Left lobe of liver (tissue), 2 donors: ENCODE results near the gene PCCA. TPM values are rescaled to one million over a fixed set of nuclear protein-coding genes. Genes with fewer than 3 reads are reported as not detected.
A peak's percentile ranks its signal among the peaks of the same experiment; 100 is the strongest.
"Not testable (repeated sequence)": the region's sequence is repeated elsewhere in the genome, so short reads cannot be mapped to it uniquely, and the experiment has no call there.

Experiments used
- ATAC-seq: fragments of 200-7000 bp; cut with Tn5 transposase; one replicate; pipeline ENCODE4 v1.9.1; 2020; ENCODE audit warnings: mild to moderate bottlenecking, moderate library complexity
- DNase-seq: peaks from one replicate; pipeline ENCODE4 v3.0.0-alpha.2; 2020; ENCODE audit warnings: low spot score
- total RNA-seq: library from RNA; stranded (reverse); gene quantifications from one replicate; pipeline ENCODE4 v1.2.1, GENCODE V29; 2021
- donor health status: DM: no; HTN: no; CAD: no; lungs with moderate emphysema.
- donor health status: DM: no; HTN: yes; CAD: no.

Gene PCCA
- total RNA-seq, 1 donor from 2014 or later = 83.5 TPM

DNA sequence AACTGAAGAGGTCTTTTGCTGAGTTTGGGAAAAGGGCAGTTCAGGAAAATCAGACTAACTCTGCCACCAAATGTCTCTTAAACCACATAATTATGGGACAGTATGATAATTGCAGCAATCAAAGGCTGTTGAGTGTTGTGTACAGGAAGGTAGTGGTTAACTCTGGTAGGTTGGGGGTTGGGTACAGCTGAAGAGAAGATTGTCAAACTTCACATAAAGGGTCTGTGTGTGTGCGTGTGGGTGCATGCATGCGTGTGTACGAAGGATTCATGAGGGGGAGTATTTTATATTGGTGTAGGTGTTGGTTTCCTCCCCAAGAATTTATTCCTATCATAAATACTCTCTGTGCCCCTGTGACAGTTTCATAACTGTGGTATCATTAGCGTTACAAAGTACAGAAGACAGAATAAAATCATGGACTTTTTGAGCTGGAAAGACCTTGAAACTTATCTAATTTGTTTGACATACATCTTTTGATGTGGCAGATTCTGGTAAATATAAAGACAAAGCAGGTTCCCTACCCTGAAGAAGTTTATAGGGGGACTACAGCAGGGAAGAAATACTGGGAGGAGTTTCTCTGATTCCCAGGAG, 94.1 kb downstream of the PCCA start:
- DNase-seq (no peak), ATAC-seq (peak; percentile 14)

DNA sequence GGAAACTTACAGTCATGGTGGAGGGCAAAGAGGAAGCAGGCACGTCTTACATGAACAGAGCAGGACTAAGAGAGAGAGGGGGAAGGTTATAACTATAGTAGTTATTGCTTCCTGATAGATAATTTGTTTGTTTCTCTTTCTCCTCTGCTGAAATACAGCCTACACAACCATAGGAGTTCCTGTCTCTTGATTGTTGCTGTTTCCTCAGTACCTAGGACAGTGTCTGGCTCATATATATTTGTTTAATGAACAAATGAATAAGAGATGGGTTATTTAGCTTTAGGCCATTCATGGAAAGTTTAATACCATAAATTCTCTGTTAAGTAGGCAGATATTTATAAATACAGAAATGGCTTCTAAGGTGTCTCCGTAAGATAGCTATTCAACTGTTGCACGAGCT, 95.2 kb downstream of the PCCA start:
- ATAC-seq (no peak), DNase-seq (no peak)

DNA sequence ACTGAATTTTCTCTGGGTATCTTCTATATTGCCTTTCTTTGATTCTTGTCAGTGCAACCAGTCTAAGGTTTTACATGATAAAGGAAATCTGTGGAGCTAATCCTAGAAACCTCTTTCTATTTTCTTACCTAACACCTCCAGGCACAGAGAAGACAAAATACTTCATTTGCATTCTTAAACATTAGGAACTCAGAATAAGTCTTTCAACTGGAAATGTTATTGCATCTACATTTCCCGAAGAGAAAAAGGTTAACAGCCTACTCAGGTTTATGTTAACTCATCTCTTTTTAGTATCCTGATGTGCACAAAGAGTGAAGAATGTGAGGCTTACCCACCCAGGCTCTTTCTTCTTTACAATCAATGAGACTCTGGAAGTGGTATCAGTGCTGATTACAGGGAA, 106.7 kb downstream of the PCCA start:
- DNase-seq = no peak
- no peak for ATAC-seq

DNA sequence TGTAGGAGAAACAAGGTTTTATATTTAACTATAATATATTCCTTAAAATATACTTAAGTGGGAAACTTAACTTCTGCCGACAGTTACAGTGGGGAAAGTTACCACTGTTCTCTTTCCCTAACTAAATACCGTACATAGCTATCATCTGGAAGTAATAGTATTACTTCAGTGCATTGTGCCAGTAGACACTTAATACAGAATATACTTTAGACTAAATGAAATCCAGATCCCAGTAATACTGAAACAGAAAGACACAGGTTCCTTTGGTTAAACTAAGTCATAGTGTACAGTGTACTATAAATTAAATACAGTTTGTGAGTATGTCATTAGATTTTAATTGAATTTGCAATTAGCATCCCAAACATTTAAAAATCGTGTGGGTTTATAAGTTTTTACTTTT, 107.5 kb downstream of the PCCA start:
- no peak for DNase-seq
- ATAC-seq = no peak

DNA sequence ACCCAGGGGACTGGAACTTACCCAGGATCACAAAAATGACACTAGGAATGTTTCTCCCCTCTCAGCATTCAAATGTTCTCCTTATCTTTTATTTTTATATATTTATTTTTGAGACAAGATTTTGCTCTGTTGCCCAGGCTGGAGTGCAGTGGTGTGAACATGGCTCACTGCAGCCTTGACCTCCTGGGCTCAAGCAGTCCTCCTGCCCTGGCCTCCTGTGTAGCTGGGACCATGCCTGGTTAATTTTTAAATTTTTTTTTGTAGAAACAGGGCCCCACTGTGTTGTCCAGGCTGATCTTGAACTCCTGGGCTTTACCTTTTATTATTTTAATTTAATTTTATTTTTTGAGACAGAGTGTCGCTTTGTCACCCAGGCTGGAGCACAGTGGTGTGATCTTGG, 108.2 kb downstream of the PCCA start:
- ATAC-seq (no peak), DNase-seq (no peak)

DNA sequence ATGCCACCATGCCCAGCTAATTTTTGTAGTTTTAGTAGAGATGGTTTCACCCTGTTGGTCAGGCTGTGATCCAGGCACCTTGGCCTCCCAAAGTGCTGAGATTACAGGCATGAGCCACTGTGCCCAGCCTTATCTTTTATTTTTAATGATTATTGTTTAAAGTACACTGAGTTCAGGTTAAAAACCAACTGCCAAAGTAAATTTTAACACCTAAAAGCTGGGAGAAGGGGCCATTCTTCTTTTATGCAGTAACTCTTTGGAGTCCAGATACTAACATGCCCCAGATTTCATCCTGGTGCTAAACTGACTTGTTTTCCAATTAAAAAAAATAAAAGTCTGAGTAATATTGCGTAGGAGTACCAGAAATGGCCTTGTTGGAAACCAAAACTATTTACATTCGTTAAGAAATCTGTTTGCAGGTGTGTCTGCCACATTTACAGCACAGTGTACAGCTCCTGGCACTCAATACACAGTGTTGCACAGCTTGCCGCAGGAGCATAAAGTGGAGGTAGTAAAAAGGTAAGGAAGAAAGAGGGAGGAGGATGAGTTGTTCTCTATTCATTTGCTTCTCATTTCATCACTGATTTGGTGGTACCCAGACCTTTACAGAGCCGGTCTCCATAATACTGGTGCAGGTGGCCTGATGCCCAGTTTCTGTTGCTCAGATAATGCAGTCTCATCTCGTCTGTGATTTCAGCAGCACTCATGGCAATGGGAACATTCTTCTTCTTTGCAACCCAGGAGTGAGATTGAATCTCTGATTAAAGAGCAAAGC, 108.9 kb downstream of the PCCA start:
- ATAC-seq (peak; percentile 80), DNase-seq (peak; percentile 81)

DNA sequence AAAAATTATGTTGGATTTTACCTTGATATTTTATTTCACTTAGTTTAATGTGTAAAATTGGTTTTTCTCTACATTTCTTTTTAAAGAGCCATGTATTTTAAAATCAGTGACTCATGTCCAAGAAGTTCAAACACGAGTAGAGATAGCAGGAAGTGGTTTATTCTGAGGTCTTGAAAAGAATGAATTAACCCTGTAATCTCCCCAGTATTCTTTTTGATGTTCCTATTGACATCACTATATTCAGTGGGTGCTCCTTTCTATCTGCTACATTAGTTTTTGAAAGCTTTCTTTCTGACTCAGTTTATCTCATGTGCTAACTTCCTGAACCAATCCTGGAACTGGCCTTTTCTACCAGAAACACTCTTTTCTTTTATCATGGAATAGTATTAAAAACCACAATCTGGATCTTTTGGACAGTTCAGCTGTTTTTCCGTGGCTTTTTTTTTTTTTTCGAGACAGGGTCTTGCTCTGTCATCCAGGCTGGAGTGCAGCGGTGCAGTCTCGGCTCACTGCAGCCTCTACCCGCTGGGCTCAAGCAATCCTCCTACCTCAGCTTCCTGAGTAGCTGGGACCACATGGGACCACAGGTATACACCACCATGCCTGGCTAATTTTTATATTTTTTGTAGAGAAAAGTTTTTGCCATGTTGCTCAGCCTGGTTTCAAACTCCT, 114.9 kb downstream of the PCCA start:
- no peak for DNase-seq
- ATAC-seq = no peak

DNA sequence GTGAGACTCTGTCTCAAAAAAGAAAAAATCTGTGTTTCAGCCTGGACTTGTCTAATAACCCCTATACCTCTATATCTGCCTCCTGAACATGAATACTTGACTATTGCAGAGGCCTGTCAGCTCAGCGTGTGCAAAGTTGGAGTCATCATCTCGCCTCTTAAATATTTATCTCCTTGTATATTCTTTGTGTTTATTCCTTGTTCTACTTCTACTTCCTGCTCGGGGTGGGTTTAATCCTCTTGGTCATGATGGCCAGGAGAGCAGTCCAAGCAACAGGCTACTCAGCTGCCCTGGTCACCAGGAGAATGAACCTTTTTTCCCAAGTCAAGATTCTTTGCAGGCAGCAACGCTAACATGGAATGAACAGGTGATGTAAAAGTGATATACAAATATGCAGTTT, 119.1 kb downstream of the PCCA start:
- ATAC-seq = no peak
- DNase-seq = no peak

DNA sequence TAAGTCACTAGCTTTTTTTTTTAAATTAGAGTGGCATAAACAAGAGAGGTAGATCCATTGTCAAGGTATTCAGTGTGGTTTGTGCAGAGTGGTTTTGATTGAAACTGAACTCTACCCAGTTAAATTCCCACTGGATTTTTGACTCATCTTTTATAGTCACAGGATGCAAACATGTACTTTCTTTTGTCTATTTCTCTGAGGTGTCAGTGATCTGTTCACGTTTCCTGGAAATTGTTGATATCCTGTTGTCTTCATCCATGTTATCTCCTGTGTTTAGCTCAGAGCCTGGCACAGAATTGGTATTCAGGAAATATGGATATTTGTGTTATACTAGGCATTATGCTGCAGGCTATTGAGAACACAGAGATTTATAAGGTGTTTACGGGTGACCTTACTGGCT, 119.7 kb downstream of the PCCA start:
- ATAC-seq = no peak
- DNase-seq = no peak

DNA sequence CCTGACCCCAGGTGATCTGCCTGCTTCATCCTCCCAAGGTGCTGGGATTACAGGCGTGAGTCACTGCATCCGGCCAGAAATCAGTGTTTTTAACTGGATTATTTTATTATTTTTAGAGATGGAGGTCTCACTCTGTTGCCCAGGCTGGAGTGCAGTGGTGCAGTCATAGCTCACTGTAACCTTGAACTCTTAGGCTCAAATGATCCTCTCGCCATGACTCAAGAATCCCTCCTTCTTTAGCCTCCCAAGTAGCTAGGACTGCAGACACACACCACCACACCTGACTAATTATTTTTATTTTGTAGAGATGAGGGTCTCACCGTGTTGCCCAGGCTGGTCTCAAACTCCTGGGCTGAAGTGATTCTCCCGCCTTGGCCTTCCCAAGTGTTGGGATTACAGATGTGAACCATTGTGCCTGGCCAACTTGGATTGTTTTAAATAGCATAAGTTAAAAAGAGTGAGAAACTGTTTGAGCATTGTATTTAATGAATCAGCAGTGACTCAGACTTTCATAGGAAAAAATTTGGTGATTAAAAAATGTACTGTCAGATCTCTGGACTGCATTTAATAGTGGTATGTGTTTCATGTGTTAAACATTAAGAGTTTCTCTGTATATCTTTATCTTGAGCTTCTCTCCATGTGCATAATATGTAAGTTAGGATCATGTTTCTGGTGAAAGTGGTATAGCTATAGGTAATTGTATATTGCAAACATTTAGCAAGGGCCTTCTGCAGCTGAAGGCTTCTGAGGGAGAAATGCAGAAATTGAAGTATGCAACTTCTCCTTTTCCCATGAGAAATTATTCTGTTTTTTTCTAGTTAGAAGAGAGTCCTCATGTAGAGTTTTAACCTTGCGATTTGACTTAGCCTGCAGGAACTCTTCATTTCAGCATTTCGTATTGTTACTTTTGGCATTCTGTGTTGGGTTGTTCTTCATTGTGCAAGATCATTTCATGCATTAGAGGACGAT, 121.2 kb downstream of the PCCA start:
- no peak for DNase-seq
- ATAC-seq = no peak

DNA sequence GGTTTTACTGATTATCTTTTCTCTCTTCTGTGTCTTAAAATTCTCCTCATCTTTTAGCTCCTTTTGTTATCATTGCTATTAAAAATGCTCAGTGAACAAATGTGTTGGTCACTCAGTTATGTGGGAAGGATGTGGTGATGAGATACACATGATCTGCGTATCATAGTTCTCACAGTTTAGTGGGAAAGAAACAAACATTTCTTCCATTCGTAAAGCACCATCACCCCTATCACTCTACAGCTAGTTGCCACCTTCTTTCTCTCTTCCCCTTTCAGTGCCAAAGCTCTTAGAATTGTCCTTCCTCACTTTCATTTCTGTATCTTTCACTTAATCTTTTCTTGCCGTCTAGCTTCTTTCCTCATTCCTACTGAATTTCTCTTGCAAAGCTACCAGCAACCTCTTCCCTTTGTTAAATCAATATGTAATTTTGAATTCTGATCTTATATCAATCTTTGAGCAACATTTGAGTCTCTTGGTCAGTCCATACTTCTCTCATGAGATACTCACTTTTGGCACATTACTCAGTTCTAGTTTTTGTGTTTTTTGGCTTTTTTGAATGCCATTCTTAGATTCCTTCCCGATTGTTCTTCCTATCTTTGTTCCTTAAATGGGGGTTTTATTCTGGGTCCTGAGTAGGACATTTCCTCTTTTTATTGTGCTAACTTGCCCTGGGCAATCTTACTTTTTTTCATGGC, 122.3 kb downstream of the PCCA start:
- DNase-seq = no peak
- no peak for ATAC-seq

DNA sequence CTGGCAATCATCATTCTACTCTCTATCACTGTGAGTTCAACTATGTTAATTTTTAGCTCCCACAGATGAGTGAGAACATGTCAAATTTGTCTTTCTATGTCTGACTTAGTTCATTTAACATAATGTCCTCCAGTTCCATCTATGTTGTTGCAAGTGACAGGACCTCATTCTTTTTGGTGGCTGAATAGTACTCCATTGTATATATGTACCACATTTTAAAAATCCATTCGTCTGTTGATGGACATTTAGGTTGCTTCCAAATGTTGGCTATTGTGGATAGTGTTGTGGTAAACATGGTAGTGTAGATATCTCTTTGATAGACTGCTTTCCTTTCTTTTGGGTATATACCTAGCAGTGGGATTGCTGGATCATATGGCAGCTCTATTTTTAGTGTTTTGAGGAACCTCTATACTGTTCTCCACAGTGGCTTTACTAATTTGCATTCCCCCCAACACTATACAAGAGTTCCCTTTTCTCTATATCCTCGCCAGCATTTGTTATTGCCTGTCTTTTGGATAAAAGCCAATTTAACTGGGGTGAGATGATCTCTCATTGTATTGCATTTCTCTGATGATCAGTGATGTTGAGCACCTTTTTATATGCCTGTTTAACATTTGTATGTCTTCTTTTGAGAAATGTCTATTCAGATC, 124.1 kb downstream of the PCCA start:
- no peak for ATAC-seq

DNA sequence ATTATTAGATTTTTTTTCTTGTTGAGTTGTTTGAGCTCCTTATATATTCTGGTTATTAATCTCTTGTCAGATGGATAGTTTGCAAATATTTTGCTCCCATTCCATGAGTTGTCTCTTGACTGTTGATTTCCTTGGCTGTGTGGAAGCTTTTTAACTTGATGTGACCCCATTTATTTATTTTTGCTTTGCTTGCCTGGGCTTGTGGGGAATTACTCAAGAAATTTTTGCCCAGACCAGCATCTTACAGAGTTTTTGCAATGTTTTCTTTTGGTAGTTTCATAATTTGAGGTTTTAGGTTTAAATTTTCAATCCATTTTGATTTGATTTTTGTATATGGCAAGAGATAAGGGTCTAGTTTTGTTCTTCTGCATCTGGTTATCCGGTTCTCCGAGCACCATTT, 124.7 kb downstream of the PCCA start:
- ATAC-seq = no peak
- DNase-seq = no peak

More for the DNA sequence above, 124.1 kb downstream of the PCCA start:
- no peak for DNase-seq

DNA sequence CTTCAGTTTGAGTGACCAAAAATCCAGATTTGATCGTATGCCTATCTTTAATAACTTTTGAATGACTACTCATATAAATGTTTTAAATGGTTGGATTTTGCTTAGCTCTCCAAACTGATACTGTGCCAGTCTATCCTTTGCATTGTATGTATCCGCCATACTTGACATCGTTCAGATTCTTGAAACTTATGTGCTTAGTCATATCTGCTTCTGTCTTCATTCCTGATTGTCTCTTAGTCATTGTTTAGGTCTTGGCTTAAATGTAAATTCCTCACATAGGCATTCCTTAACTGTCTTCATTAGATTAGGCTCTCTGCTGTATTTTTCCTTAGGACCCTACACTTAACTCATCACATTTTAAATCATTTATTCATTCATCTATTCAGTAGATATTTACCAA, 126.0 kb downstream of the PCCA start:
- no peak for ATAC-seq

DNA sequence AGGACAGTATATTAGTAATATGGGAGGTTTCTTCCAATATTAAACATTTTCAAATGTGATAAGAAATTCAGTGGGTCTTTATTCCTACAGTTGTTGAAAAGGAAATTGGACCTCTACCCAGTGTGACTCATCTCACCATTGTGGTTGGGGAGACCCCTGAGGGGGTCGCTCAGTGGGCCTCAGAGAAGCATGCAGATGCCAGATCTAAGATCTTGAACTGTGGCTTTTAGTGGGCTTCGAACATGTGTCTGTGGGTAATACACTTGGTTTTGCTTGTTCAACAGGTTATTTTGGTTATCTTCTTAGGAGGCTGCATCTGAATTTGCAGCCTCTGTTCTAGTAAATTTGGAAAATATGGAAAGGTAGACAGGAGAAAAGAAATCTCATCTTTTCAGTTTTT, 132.3 kb downstream of the PCCA start:
- DNase-seq (no peak), ATAC-seq (no peak)

More for the DNA sequence above, 126.0 kb downstream of the PCCA start:
- DNase-seq = no peak

DNA sequence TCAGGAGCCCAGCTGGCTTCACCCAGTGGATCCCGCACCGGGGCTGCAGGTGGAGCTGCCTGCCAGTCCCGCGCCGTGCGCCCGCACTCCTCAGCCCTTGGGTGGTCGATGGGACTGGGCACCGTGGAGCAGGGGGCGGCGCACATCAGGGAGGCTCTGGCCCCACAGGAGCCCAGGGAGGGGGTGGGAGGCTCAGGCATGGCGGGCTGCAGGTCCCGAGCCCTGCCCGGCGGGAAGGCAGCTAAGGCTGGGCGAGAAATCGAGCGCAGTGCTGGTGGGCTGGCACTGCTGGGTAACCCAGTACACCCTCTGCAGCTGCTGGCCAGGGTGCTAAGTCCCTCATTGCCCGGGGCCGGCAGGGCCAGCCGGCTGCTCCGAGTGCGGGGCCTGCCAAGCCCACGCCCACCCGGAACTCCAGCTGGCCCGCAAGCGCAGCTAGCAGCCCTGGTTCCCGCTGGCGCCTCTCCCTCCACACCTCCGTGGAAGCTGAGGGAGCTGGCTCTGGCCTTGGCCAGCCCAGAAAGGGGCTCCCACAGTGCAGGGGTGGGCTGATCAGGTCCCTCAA, 135.2 kb downstream of the PCCA start:
- not testable (repeated sequence) for ATAC-seq, DNase-seq

DNA sequence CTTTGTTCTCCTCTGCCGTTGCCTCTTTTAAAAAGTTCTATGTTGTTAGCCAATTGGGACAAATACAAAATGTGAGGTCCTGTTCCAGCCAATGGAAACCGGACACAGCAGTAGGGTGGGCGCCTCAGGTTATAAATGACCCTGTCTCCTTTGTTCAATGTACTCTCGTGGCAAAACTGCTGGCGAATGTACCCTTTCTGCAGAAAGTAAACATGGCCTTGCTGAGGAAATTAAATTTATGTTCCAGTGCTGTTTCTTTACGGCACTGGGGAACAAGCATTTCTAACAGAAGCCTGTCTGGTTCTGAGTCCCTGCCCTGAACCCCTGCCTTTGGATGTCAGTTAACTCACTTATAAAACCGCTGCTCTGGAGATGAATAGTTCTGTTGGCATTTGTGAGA, 140.7 kb downstream of the PCCA start:
- ATAC-seq = no peak
- DNase-seq = no peak

DNA sequence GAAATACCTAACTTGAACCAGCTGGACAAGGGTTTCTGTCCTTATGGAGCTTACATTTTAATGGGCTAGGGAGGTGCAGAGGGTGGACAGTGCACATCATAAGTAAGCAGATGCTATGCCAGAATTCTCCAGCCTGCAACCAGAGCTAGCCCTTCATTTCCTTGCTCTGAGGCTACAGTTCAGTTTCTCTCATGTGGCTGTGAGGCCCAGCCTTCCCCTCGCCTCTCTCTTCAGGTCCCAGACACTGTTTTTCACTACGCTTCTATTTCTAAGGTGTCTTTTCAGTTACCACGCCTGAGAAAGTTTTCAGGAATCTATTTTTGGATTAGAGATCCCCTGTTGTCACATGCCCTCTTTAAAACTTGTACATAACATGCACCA, 141.9 kb downstream of the PCCA start:
- ATAC-seq (peak; percentile 33), DNase-seq (no peak)

DNA sequence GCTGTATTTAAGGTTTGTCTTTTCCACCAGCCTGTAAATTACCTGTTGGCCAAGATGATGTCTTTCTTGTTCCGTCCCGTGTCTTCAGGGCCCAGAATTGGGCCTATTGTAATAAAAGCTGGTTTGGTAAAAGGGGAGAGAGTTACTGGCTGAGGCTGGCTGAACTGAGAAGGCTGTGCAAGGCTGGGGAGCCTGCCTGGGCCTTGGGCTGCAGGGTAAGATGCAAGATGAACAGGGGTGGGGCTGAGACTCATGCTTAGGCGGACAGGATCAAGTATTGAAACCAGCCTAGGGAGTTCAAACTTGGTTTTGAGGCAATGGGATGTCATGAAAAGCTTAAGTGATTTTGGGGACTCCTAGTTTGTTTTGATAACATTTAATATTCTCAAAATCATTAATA, 142.3 kb downstream of the PCCA start:
- no peak for ATAC-seq
- DNase-seq = no peak

DNA sequence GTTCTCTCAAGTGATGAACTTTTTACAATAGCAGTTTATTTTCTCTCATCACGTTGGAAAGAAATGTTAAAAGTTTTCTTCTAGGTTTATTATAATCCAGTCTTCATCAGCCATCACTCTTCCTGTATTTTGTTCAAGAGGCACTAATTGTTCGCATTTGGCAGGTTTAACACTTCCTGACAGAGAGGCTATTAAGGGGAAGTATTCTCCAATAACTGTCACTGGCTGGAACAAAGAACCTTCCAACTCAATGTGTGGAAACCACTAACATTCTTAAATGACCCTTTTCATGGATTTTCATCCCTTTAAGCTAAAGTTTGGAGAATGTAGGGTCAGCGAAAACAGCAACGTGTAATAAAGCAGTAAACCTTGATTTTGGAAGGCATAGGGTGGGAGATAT, 145.1 kb downstream of the PCCA start:
- DNase-seq = no peak
- ATAC-seq = no peak
